OCI-LY1 (cell line): ENCODE data around the gene SOX30.

ENCODE experiments used
- H2AFZ ChIP-seq: fragments of 200-600 bp; sonication (generic), shearing (Covaris generic); 2 replicates; pipeline ENCODE4 v1.6.0; 2014; ENCODE audit warnings: antibody characterized with exemption, mild to moderate bottlenecking, low read length
- H3F3A ChIP-seq: fragments of 200-600 bp; sonication (generic), shearing (Covaris generic); 2 replicates; pipeline ENCODE4 v1.6.0; 2014; ENCODE audit warnings: mild to moderate bottlenecking, antibody characterized with exemption, low read length, moderate library complexity; ENCODE audit not compliant: insufficient read depth
- H3K27ac ChIP-seq: fragments of 200-600 bp; sonication (generic); 2 replicates; pipeline ENCODE4 v1.5.1; 2014; ENCODE audit warnings: low read length, mixed run types, mild to moderate bottlenecking, low read depth; ENCODE audit not compliant: poor library complexity, severe bottlenecking
- H3K27me3 ChIP-seq: fragments of 200-600 bp; sonication (generic); 2 replicates; pipeline ENCODE4 v1.6.0; 2014; ENCODE audit warnings: antibody characterized with exemption, mild to moderate bottlenecking, low read length, moderate library complexity; ENCODE audit not compliant: insufficient read depth
- H3K36me3 ChIP-seq: fragments of 200-600 bp; sonication (generic); 2 replicates; pipeline ENCODE4 v1.6.1; 2014; ENCODE audit warnings: mild to moderate bottlenecking, antibody characterized with exemption, low read length, moderate library complexity, mixed read lengths; ENCODE audit not compliant: insufficient read depth
- H3K4me1 ChIP-seq: fragments of 200-600 bp; sonication (generic); 2 replicates; pipeline ENCODE4 v1.5.1; 2014; ENCODE audit warnings: mild to moderate bottlenecking, low read length, moderate library complexity; ENCODE audit not compliant: insufficient read depth, severe bottlenecking
- H3K4me2 ChIP-seq: fragments of 200-600 bp; sonication (generic), shearing (Covaris generic); 2 replicates; pipeline ENCODE4 v1.6.1; 2014; ENCODE audit warnings: low read length
- H3K4me3 ChIP-seq: fragments of 200-600 bp; sonication (generic); 2 replicates; pipeline ENCODE4 v1.5.1; 2014; ENCODE audit warnings: low read length, low read depth, mild to moderate bottlenecking, mixed read lengths; ENCODE audit not compliant: poor library complexity, severe bottlenecking
- H3K79me2 ChIP-seq: fragments of 200-600 bp; shearing (Covaris generic); 2 replicates; pipeline ENCODE4 v1.6.1; 2016; ENCODE audit warnings: mixed run types, low read length, mixed read lengths; ENCODE audit not compliant: insufficient read depth
- H3K9ac ChIP-seq: fragments of 200-600 bp; sonication (generic), shearing (Covaris generic); 2 replicates; pipeline ENCODE4 v1.6.1; 2014; ENCODE audit warnings: mild to moderate bottlenecking, low read length, mixed read lengths
- H3K9me2 ChIP-seq: fragments of 200-600 bp; sonication (generic), shearing (Covaris generic); 2 replicates; pipeline ENCODE4 v1.6.1; 2014; ENCODE audit warnings: low read depth, mild to moderate bottlenecking, low read length, mixed read lengths
- H3K9me3 ChIP-seq: fragments of 200-600 bp; shearing (Covaris generic); 2 replicates; pipeline ENCODE4 v1.6.1; 2014; ENCODE audit warnings: low read length, mixed read lengths
- H4K20me1 ChIP-seq: fragments of 200-600 bp; sonication (generic), shearing (Covaris generic); 2 replicates; pipeline ENCODE4 v1.6.0; 2016; ENCODE audit warnings: mild to moderate bottlenecking, low read length; ENCODE audit not compliant: insufficient read depth
- EZH2 ChIP-seq: fragments of 200-600 bp; sonication (generic), shearing (Covaris generic); IDR thresholded peaks from 2 replicates; pipeline ENCODE4 v1.8.0; 2017; ENCODE audit warnings: borderline replicate concordance, mixed run types, mild to moderate bottlenecking, antibody characterized with exemption, low read length, moderate library complexity, mixed read lengths
- TF ChIP-seq, protein P1 (sequence below): fragments of 200-600 bp; sonication (generic), shearing (Covaris generic); IDR thresholded peaks from 2 replicates; pipeline ENCODE4 v1.5.1; 2017; ENCODE audit warnings: mild to moderate bottlenecking, antibody characterized with exemption, low read length, moderate library complexity, mixed read lengths

The SOX30 gene

DNA sequence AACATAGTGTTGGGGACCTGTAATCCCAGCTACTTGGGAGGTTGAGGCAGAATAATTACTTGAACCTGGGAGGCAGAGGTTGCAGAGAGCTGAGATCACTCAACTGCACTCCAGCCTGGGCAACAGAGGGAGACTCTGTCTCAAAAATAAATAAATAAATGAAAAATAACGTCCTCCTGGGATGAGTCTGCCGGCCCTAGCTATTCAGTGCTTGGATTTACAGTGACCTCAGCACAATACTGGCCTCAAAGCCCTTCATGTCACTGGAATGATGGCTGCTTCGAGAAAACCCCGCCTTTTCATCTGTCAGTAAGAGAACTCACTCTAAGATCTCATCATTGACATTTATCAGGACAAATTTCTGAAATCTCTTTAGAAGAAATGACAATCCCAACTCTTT, 35.5 kb downstream of the SOX30 start:
- no peak overlapping the region for H2AFZ ChIP-seq
- H3K27ac ChIP-seq: no peak overlapping the region
- no peaks in the 10 kb centered on the region for H3F3A ChIP-seq
- no peak overlapping the region for H3K4me3 ChIP-seq
- no peak overlapping the region for H3K9ac ChIP-seq
- H3K9me3 ChIP-seq: no peaks in the 10 kb centered on the region
- TF ChIP-seq EZH2: no peak
- TF ChIP-seq, protein P1, sequence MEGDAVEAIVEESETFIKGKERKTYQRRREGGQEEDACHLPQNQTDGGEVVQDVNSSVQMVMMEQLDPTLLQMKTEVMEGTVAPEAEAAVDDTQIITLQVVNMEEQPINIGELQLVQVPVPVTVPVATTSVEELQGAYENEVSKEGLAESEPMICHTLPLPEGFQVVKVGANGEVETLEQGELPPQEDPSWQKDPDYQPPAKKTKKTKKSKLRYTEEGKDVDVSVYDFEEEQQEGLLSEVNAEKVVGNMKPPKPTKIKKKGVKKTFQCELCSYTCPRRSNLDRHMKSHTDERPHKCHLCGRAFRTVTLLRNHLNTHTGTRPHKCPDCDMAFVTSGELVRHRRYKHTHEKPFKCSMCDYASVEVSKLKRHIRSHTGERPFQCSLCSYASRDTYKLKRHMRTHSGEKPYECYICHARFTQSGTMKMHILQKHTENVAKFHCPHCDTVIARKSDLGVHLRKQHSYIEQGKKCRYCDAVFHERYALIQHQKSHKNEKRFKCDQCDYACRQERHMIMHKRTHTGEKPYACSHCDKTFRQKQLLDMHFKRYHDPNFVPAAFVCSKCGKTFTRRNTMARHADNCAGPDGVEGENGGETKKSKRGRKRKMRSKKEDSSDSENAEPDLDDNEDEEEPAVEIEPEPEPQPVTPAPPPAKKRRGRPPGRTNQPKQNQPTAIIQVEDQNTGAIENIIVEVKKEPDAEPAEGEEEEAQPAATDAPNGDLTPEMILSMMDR: no peak
- H3K79me2 ChIP-seq: no peaks in the 10 kb centered on the region
- H3K9me2 ChIP-seq: no peaks in the 10 kb centered on the region
- H3K27me3 ChIP-seq: no peaks in the 10 kb centered on the region; the same call in 1 of the 2 replicates
- H3K4me2 ChIP-seq: no peak overlapping the region
- no peaks in the 10 kb centered on the region for H4K20me1 ChIP-seq
- no peaks in the 10 kb centered on the region for H3K4me1 ChIP-seq
- H3K36me3 ChIP-seq: no peaks in the 10 kb centered on the region

DNA sequence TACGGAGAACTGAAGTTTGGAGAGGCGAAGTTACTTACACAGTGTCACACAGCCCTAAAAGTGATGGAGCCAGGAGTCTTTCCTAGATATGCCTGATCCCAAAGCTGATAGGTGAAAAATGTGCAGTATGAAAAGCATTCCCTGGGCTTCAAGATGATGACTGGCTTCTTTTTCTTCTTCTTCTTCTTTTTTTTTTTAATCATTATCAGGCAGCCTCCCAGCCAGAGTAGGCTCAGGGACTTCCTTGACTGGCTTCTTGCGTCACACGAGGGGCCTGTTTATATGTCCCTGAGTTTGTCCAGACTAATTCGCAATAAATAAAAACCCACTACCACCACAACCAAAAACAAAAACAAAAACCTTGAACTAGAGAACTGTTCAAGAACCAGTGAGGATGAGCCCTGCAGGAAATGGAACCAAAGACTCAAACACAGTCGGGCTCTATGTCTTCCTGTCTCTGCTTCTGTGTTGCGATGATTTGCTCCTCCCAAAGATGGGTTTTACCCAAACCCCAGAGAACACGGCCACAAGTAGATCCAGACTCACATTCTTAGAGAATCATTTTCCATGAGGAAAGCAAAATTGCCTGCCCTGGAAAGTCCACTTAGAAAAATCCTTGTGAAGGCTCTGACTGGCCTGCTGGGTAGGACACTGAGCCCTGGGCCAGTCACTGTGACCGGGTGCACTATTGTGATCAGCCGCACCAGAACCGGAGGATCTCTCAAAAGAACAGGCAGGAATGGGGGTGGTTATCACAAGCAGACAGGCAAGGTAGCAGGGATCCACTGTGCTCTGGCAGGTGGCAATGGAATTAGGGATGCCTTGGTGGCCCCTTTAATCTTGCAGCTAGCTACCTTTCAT, 38.6 kb downstream of the SOX30 start:
- H3K36me3 ChIP-seq: no peaks in the 10 kb centered on the region

DNA sequence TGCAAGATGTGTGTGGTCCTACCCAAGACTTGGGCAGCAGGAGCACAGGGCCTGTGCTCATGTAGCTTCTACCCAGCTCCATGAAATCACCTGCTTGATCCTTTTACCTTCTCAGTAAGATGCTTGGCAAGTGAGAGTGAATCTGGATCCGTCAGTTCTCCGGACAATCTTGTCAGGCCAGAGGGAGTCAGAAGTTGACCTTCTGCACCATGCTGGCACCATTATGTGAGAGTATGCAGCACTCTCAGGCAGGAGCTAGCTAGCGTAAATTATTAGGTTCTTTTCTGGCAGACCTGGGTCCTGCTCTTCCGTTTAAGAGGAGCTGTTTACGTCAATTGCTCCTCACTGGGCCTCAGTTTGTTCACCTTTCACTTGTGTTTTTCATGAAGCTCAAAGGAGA, 39.7 kb downstream of the SOX30 start:
- H3K4me1 ChIP-seq: no peaks in the 10 kb centered on the region
- no peaks in the 10 kb centered on the region for H3F3A ChIP-seq
- H3K9ac ChIP-seq: no peak overlapping the region
- peaks cover 4% of the 10 kb centered on the region; the same call in 1 of the 2 replicates for H3K9me3 ChIP-seq
- H3K79me2 ChIP-seq: no peaks in the 10 kb centered on the region
- H3K4me3 ChIP-seq: no peak overlapping the region
- no peaks in the 10 kb centered on the region for H3K27me3 ChIP-seq
- H3K4me2 ChIP-seq: no peak overlapping the region
- H2AFZ ChIP-seq: no peak overlapping the region
- H3K27ac ChIP-seq: no peak overlapping the region
- no peaks in the 10 kb centered on the region for H4K20me1 ChIP-seq
- TF ChIP-seq EZH2: no peak
- TF ChIP-seq, protein P1: no peak
- H3K36me3 ChIP-seq: no peaks in the 10 kb centered on the region
- no peaks in the 10 kb centered on the region for H3K9me2 ChIP-seq

More for the DNA sequence above, 38.6 kb downstream of the SOX30 start:
- Histone ChIP-seq H3K9me2 (no peaks in the 10 kb centered on the region), H3K79me2 (no peaks in the 10 kb centered on the region), H3K9ac (no peak overlapping the region), H3F3A (no peaks in the 10 kb centered on the region), H3K9me3 (peaks cover 4% of the 10 kb centered on the region; the same call in 1 of the 2 replicates), H3K27me3 (no peaks in the 10 kb centered on the region; the same call in 1 of the 2 replicates), H3K4me1 (no peaks in the 10 kb centered on the region), H4K20me1 (no peaks in the 10 kb centered on the region), H2AFZ (no peak overlapping the region), H3K4me2 (no peak overlapping the region), H3K27ac (no peak overlapping the region), H3K4me3 (no peak overlapping the region)
- TF ChIP-seq, protein P1: no peak
- TF ChIP-seq EZH2: no peak
